NCI-H446 treated with DMSO at 0.1 percent for 48 hours (cell line): ENCODE measurements around the gene TMX1.

Source experiments
- DNase-seq: peaks from one replicate; lab custom pipeline; 2025; lab: John Stamatoyannopoulos, UW

Gene TMX1

DNA sequence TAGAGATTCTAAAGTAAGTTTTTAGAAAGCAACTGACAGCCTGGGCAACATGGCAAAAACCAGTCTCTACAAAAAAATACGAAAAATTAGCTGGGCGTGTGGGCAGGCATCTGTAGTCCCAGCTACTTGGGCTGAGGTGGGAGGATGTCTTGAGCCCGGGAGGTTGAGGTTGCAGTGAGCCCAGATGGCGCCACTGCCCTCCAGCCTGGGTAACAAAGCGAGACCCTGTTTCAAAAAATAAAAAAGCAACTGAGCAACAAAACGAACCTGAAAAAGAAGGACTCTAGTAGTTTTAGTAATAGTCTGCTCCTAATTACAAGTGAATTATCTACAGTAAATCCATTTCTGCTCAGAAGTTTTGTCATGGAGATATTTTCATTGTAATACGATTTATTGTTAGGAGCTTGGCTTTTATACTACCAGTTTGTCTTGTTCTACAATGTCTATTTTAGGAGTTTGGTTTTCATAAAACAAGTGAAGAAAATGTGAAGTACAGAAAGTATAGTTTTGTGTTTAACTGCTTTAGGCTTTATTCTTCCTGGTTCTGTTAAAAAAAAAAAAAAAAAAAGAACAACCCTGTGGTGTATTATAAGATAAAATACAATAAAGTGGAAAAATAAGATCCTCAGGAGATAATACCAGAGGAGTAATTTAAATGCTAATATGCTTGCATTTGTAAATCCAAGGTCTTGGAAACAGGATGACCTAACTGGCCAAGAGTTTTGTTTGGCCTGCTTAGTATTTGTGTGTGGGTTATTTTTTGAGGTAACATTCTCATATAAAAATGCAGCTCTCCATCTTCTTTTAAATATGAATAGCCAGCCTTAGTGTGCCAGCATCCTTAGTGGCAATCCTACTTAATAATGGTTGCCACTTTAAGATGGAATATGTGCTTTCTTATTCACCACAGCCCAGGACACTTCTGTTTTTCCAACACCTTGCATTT, 2.8 kb downstream of the TMX1 start:
- no peak for DNase-seq

DNA sequence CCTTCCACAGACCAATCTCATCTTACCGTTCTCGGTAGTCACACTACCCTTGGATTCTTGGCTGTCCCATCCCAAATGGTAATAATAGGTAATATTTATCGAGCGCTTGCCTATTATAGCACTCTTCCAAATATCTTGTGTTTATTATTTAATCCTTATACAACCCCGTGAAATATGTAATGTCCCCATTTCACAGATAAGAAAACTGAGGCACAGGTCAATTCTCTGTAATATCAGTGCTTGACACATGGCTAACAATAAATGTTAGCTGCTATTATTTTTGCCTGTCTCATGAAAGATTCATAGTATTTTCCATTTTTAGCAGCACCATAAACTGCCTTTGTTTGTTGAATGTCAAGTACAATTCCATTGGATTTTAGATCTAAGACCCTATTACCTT, 4.5 kb downstream of the TMX1 start:
- DNase-seq = no peak

DNA sequence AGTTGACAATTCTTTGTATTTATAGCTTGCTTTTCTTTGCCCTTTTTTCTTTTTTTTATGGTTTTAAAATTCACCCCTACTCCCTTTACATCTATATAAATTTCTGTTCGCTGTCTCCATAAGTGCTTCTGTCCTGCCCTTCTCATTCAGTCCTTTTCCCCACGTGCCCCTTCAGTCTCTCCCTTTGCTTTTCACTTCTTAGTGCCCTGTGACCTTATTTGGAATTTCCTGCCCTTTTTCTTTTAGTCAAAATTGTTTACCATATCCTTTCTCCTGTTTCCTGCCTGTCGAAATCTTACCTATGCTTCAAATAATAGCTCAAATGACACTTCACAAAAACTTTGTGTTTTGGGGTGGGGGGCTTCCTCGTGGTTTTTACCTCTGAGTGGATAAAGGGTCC, 6.0 kb downstream of the TMX1 start:
- no peak for DNase-seq

DNA sequence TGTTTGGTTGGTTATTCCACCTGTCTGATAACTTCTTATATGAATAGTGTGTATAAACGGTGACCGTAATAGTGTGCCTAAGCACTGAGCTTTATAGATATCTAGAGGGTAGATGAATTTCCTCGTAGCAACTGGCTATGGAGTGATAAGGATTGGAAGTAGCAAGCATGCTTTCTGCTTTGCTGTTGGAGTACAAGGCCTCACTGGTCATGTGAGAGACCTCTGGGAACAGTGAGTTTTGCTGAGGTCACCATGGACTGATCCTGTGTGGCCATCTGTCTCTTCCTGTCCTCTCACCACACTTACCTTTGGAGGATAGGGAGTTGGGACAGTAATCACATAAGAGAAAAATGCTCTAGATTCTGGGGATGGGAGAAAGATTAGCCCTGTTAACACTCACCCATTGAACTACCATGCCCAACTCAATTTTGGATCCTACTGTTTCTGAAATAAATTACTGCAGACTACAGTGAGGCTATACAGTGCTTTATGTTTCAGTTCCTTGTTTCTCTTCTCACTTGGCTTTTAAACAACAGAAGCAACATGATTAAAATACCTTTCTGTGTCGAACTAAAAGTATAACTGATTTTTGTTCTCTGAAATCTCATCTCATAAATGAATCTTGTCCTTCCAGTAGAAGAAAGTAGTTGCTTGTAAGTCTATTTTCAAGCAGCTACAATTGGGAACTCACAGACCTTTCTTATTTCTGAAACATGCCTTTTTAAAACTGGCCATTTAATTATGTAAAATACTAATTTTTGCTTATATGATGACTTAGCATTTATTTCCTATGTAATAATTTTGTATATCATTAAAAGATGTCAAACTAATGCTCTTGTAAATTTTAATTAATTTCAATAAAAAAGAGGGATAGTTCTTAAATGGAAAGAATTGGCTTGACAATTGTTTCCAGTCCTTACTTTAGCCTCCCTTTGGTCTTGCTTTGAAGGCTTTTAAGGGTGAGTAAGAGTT, 8.3 kb downstream of the TMX1 start:
- DNase-seq = no peak

DNA sequence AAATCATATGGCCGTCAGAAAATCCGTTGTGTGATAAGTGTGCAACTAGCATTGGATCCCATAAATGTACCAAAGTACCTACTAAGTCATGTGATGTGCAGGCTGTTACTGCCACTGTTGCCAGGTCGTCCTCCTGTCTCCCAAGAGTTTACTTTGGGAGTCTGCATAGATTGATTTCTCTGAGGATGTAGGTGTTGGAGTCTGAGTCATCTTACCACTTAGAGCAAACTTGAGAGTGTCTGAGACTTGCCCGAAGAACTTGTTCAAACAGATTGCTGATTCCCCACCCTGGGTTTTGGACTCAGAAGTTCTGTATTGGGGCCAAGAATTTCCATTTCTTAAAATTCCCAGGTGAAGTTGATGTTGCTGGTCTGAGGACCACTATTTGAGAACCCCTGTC, 11.4 kb downstream of the TMX1 start:
- DNase-seq = no peak

DNA sequence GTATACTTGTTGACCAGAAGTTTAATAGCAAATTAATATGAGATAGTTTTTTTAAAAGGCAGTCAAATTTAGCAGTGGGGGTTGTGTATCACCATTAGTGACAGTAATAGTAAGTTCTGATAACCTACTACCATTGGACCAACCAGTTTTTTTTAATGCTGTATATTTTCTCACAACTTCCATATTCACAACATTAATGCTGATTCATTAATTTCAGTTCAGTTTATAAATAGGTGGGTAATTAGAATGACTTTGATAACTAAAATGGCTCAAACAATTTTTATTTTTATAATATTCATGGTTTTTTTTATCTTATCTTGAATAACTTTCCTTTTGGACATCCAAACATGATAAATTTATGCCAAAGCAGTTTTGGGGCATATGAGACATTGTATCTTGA, 13.8 kb downstream of the TMX1 start:
- DNase-seq = no peak

DNA sequence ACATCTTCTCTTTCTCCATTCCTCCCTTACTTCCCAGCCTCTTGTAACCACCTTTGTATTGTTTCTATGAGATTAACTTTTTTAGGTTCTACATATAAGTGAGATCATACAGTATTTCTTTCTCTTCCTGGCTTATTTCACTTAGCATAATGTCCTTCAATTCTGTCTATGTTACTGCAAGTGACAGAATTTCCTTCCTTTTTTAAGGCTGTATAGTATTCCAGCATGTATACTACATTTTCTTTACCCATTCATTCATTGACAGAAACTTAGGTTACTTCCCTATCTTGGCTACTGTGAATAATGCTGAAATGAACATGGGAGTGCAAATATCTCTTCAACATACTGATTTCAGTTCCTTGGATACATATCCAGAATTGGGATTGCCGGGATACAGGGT, 18.2 kb downstream of the TMX1 start:
- no peak for DNase-seq

DNA sequence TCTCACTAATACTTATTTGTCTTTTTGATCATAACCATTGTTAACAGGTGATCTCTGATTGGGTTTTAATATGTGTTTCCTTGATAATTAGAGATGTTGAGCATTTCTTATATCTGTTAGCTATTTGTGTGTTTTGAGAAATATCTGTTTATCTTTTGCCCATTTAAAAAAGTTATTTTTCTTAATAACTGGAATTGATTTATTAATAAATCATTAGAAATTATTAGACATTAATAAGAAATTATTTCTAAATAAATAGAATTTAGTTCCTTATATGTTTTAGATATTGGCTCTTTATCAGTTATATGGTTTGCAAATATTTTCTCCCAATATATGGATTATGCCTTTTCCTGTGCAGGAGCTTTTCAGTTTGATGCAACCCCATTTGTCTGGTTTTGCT, 18.7 kb downstream of the TMX1 start:
- DNase-seq = no peak

DNA sequence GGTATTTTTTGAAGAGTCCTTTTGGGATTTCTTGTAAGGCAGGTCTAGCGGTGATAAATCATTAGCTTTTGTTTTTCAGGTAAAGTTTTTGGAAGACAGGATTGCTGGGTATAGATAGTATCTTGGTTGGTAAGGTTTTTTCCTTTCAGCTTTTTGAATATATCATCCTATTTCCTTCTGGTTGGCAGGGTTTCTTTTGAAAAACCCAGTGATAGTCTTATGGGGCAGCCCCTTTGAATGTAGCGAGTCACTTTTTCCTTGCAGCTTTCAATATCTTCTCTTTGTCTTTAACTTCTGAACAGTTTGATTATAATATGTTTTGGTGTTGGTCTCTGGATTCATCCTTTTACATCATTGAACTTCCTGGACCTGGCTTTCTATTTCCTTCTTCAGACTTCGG, 20.2 kb downstream of the TMX1 start:
- DNase-seq = no peak

DNA sequence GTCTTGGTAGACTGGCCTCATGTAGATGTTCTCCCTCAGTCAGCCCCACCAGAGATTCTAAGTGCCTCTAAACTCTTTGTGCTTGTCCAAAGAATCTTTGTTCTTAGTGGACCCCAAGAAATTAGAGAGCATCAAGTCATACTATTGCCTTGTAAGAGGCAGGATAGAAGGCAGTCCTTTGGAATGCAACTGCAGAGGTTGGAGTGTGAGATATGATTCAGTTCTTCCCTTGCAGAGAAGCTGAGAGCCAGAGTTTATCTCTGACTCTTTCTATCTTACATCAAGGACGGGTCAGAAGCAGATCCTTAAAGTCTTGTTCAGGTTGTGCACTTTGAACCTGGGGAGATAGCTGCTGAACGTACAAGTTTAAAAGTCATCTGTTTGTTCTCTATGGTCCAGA, 21.1 kb downstream of the TMX1 start:
- DNase-seq = no peak

DNA sequence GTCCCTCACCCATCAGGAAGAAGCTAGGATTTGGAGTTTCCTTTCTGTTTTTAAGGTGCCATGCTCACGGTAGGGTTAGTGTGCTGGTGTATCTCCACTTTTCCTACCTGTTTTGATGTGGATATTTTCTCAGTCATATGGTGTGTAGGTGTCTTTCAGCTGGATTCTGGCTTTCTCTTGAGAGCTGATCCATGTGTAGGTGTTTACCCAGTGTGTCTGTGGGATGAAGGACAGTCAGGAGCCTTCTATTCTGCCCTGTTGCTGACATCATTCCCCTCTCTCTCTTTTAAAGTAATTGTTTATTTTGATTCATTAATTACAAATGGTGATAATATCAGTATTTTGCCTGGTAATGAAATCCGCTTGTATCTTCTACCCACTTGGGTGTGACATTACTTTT, 22.8 kb downstream of the TMX1 start:
- no peak for DNase-seq

DNA sequence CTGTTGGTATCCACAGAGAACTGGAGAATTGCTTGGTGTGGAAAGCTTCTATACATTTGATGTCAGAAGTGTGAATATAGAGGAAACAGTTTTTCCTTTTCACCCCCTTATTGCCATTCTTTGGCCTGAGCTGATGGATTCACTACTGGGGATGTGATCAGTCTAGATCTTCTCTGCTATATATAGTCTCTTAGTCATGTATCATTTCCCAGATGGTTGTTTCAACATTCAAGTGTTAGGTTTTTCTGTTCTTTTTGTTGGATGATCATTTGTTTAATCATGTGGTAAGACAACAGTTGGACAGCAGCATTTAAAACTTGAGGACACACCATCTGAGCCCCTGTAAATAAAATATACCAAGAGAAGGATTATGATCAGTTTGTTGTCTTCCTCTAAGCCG, 29.6 kb downstream of the TMX1 start:
- DNase-seq = no peak

DNA sequence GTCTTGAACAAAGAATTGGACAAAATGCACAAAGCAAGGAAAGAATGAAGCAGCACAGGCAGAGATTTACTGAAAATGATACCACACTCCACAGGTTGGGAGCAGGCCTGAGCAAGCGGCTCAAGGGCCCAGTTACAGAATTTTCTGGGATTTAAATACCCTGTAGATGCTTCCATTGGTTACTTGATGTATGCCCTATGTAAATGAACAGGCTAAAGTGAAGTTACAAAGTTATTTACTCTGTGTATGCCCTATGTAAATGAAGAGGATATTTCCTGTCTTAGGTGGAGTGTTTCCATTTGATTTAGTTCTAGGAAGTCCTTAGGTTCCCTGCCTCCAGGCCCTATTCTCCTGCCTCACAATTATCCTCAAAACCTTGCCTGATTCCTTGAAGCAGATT, 36.6 kb downstream of the TMX1 start:
- DNase-seq = no peak

DNA sequence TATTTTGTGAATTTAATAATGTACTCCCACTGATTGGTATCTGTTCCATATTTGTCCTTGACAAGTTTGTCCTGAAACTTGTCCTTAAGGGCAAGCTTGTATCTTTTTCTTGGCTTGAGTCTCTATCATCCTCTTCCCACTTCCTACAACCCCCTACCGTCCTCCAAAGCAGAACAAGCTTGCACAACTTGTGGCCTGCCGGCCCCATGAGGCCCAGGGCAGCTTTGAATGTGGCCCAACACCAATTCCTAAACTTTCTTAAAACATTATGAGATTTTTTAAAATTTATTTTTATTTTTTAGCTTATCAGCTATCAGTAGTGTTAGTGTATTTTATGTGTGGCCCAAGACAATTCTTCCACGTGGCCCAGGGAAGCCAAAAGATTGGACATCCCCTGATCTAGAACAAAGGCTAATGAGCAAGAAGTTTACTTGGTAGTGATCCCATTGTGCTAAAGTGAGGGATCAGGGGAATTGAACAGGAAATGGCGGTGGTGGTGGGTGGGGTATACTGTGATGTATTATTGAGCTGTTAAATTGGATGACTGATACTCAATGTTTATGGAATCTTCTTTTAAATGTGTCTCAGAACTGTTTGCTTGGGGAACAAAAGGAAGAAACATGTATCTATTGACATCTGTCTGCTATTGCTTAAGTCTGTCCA, 37.8 kb downstream of the TMX1 start:
- DNase-seq = no peak

DNA sequence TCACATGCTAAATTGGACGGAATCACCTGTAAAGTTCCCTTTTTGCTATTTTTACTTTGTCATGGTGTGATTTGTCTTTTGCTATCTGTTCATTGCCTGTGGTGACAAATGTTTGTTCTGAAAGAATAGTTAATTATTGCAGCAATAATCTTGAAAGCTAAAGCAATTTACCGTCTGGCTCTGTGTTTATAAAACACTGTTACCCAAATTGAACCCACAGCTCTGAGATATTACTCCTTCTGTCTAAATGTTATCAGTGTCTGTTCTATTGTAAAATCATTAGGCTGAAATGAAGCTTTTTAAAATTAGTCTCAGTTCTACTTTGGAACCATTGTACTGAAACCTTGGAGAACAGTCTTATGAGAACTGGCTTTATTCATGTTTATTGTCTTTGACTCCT, 42.5 kb downstream of the TMX1 start:
- DNase-seq = no peak

DNA sequence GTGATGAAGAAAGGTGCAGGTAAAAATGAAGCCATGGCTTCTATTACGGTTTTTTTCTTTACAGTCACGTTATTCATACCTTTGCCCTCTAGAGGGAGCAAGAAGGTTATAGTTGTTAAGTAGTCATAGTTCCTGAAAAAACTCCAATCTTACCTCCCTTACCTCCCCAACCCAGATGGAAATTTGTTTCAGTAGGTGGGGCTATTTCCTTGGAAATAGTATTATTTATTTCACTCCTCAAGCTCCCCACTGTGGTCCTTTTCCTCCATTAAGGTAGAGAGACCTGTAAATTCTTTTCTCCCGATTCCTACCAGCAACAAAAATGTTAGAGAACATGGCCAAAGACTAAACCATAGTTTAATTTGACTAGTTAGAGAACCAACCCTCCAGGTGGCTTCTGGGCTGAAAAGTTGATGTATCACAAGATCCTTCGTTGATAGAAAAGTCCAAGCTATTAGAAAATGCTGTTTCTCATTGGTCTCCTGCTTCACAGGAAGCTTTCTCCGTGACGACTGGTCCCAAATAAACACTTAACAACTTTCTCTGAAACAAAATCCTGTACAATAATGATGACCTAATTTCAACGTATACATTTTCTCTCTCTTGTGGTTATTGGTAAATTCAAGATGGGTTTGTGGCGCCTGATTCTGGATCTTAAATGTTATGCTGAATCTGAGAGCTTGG, 43.5 kb downstream of the TMX1 start:
- peak; percentile 91 for DNase-seq

DNA sequence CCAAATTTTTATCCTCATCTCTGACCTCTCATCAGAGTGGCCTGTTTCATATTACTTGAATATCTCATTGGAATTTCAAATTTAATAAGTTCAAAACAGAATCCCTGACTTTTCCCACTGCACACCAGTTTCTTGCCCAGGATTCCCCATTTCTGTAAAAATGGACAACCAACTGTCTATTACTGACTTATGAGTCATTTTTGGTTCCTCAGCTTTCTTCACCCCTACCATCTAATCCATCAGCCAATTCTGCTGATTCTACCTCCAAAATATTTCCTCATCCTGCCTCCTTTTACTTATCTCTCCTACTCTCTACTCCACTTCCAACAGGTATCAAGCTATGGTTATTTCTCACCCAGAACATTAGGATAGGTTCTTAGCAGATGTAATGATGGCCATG, 44.2 kb downstream of the TMX1 start:
- no peak for DNase-seq

DNA sequence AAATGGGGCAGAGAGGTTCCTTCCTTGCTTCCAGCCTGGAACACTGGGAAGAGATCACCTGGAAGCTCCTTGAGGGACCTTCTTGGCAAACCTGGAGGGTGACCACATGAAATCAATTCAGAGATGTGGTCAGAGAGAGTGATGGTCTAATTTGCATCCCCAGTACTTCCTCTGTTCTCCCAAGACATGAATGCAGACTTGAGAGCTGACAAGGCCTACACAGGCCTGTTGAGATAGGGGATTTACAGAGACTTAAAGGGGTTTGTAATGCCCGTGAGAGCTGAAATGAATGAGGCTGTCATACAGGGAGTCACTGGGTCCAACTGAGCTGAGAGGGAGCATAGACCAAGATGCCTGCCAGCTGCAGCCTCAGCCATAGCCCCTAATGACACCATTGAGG, 45.1 kb downstream of the TMX1 start:
- DNase-seq = no peak

DNA sequence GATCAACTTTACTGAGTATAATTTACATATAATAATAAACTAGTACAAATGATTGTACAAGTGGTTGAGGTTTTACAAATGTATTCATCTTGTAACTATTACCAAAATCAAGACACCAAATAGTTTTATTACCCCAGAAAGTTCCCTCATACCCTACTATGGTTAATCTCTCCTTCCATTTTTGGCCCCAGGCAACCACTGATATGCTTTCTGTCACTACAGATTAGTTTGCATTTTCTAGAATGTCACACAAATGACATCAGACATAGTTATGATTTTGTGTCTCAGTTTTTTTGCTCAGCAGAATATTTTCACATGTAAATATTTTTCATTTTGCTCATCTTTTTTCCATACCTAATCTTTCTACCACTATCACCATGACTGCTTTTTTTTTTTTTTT, 49.1 kb downstream of the TMX1 start:
- DNase-seq = no peak

DNA sequence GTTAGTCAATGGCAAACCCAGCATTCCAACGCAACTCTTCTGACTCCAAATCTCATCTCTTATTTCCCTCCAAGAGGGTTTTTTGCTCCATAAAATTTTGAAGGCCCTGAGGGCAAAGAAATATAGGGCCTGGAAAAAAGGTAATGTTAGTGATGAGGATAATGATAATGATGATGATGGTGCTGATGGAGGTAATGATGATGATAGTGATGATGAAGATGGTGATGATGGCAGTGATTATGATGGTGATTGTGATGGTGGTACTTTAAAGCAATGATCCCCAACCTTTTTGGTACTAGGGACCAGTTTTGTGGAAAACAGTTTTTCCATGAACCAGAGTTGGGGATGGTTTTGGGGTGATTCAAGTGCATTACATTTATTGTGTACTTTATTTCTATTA, 50.1 kb downstream of the TMX1 start:
- no peak for DNase-seq

DNA sequence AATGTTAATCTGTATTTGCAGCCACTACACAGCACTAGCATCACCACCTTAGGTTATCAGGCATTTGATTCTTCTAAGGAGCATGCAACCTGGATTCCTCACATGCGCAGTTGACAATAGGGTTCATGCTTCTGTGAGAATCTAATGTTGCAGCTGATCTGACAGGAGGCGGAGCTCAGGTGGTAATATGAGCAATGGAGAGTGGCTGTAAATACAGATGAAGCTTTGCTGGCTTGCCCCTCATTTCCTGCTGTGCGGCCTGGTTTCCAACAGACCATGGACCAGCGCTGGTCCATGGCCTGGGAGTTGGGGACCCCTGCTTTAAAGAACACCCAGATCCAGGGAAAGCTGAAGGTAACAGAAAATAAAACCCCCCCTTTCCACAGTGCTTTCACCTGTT, 51.0 kb downstream of the TMX1 start:
- DNase-seq = no peak
